Ovary (tissue), 3 donors: ENCODE measurements around the gene ANO6.

Source experiments
- CTCF ChIP-seq, 3 donors: fragments of 450-650 bp in 2 of 3; fragments of 200-600 bp in 1 of 3; IDR thresholded peaks; one replicate each; pipeline versions ENCODE4 v1.5.1 to v1.8.0; 2016 to 2022; ENCODE audit warnings: antibody characterized with exemption in 3 of 3, mild to moderate bottlenecking in 1 of 3
- POLR2A ChIP-seq: fragments of 450-650 bp; IDR thresholded peaks from one replicate; pipeline ENCODE4 v1.6.1; 2017; ENCODE audit warnings: antibody characterized with exemption, mild to moderate bottlenecking, moderate library complexity
- donor health status: DM: no; HTN: no; CAD: no.

- TF ChIP-seq POLR2A (no peak), CTCF (IDR thresholded peaks at IDR 0.05) (no peak)
Measured at GRCh38 chr12:45478931-45479330, 263.0 kb downstream of the ANO6 start.
